Bronchial epithelial cell (primary cell): ENCODE results near the gene SPTBN1. TPM values are rescaled to one million over a fixed set of nuclear protein-coding genes. Genes with fewer than 3 reads are reported as not detected.

Source experiments
- DNase-seq: peaks from one replicate; pipeline ENCODE4 v3.0.0-alpha.2; 2010; ENCODE audit warnings: low read depth
- FAIRE-seq: peaks from 2 replicates; lab custom pipeline; 2011; peaks lifted over from hg19 to GRCh38; lab: Jason Lieb, UNC
- H3K27me3 ChIP-seq: 2 replicates; pipeline ENCODE4 v1.5.1; 2011; ENCODE audit warnings: low read length; ENCODE audit not compliant: control insufficient read depth, insufficient read depth
- H3K36me3 ChIP-seq: 2 replicates; pipeline ENCODE4 v1.5.1; 2011; ENCODE audit warnings: low read length; ENCODE audit not compliant: control insufficient read depth, insufficient read depth
- H3K4me3 ChIP-seq: 2 replicates; pipeline ENCODE4 v1.5.1; 2011; ENCODE audit warnings: mild to moderate bottlenecking, low read depth, low read length, control low read depth
- total RNA-seq: library from RNA; depleted of rRNA; stranded (reverse); fragments of >200 nt; gene quantifications from 2 replicates; pipeline ENCODE4 v1.2.1, GENCODE V29; 2014
- TF ChIP-seq, protein P1 (sequence below): IDR thresholded peaks from 2 replicates; pipeline ENCODE4 v1.5.1; 2011; ENCODE audit warnings: mild to moderate bottlenecking, moderate library complexity, low read length, control low read depth, inconsistent platforms; ENCODE audit not compliant: insufficient read depth, severe bottlenecking

SPTBN1 gene
- total RNA-seq, 1 donor from 2014 or later, result 339 TPM

DNA sequence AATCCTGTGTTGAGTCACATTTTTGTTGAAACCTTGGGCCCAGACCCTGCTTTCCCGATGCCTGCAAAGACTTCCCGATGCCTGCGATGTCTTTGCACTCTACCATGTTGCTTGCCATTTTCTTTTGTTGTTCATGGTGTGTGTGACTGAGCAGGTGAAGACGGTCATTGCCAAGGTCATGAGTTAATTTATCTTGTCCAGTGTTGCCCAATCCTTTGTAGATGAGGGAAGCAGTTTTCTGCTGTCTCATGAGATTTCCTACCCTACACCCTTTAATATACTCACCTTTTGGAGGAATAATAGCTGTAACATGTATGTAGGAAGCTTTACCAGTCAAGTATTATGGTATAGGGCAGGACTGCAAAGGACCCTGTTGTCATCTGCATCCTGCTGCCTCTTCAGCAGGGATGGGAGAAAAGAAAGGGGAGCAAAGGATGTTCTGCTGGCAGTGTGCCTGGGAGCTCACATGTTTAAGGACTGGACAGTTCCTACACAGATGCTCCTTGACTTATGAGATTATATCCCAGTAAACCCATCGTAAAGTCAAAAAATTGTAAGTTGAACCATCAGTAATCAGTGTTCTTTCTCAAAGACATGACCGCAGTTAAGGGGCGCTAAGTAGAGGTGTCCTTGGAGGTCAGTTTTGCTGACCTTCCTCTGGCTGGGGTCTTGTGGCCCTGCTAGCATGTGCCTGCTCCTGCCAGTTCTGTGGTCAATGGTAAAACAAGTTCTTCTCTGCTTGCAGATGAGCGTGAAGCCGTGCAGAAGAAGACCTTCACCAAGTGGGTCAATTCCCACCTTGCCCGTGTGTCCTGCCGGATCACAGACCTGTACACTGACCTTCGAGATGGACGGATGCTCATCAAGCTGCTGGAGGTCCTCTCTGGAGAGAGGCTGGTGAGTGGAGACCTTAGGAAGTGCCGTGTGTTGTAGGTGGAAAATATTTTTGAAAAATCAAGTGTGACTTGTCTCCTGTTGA lies 142.5 kb downstream of the SPTBN1 start:
- DNase-seq (no peak), FAIRE-seq (no peak)
- Histone ChIP-seq H3K27me3 (no peaks in the 10 kb centered on the region), H3K4me3 (no peak overlapping the region), H3K36me3 (peaks cover 7% of the 10 kb centered on the region)
- TF ChIP-seq, protein P1, sequence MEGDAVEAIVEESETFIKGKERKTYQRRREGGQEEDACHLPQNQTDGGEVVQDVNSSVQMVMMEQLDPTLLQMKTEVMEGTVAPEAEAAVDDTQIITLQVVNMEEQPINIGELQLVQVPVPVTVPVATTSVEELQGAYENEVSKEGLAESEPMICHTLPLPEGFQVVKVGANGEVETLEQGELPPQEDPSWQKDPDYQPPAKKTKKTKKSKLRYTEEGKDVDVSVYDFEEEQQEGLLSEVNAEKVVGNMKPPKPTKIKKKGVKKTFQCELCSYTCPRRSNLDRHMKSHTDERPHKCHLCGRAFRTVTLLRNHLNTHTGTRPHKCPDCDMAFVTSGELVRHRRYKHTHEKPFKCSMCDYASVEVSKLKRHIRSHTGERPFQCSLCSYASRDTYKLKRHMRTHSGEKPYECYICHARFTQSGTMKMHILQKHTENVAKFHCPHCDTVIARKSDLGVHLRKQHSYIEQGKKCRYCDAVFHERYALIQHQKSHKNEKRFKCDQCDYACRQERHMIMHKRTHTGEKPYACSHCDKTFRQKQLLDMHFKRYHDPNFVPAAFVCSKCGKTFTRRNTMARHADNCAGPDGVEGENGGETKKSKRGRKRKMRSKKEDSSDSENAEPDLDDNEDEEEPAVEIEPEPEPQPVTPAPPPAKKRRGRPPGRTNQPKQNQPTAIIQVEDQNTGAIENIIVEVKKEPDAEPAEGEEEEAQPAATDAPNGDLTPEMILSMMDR, result no peak

DNA sequence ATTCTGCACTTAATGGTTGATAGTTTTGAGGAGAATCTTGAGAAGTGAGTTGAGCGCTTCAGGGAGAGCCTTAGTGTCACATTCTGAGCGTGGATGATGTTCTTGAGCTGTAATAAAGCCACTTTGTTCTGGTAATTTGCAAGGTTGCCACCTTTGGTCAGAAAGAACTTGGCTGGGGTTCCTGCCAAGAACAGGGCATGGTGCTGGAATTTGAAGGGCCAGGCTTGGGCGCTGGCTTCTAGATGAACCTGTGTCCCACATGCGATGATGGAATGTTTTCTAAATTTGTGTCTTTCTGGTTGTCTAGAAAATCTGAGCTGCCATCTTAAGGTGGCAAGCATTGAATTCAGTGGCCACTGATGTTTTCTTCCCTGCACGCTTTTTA lies 143.2 kb downstream of the SPTBN1 start:
- TF ChIP-seq, protein P1, result no peak
- Histone ChIP-seq H3K4me3 (no peak overlapping the region), H3K27me3 (no peaks in the 10 kb centered on the region), H3K36me3 (peaks cover 7% of the 10 kb centered on the region)
- no peak for FAIRE-seq
- no peak for DNase-seq

DNA sequence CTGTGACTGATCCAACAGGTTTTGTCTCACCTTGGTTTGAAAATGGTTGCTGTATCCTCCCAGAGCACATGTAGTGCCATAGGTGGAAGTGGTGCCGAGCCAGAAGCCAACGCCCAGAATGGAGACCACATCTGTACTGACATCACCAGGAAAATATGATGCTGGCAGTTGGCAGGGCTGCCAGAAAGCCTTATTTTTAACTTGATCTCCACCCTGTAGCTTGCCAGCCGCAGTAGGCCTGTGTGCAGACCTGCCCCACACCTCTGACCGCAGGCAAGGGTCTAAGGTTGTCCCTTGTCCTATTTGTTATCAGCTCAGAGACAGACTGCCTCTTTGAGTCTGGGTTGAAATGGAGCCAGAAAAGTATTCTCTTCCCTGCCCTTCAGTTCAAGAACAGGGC lies 143.8 kb downstream of the SPTBN1 start:
- peaks cover 7% of the 10 kb centered on the region for H3K36me3 ChIP-seq
- DNase-seq (peak; percentile 93), FAIRE-seq (peak; percentile 87)
- H3K27me3 ChIP-seq, result no peaks in the 10 kb centered on the region
- H3K4me3 ChIP-seq, result no peak overlapping the region
- TF ChIP-seq, protein P1, result no peak

DNA sequence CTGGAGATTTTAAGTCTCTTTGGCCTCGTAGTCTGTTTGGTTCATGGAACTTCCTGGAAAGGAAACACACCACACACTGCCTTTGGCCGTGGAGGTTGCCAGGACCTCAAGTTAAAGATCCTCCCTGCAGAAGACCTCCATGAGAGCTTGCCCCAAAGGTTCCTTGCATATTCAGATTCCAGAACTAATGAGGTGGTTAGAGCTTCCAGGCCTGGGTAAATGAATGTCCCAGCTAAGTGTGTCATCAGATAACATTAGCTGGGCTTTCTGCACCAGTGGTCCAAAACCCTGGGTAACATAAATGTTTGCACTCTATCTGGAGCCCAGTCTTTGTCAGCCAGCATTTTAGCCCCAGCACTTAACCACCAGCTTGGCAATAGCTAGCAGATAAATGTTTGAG lies 145.2 kb downstream of the SPTBN1 start:
- DNase-seq (no peak), FAIRE-seq (no peak)
- TF ChIP-seq, protein P1, result no peak
- H3K27me3 ChIP-seq, result no peaks in the 10 kb centered on the region
- no peak overlapping the region for H3K4me3 ChIP-seq
- peaks cover 6% of the 10 kb centered on the region for H3K36me3 ChIP-seq

DNA sequence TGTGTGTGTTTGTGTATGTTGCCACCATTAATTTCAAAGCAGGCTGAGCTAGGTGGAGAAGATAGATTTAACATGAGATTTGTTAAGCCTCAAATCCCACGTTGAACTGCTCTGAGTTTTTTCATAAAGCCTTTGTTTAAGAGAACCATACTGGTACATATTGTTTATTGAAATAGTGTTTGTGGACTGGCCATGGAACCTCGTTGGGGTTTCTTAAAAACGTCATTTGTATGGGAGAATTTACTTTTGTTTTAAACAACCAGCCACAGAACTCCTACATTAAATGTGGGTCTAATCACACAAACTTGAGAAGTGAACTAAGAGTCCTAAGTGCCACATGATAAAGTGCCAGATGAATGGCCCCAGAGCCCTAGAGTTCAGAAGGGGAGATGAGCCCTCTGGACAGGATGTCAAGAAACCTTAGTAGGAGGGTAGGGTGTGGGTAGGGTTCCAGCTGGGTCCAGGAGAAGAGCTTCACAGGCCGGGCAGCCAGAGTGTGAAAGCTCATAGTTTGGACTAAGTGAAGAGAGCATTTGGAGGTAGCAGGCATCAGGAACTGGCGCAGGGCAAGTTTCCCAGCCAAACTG lies 146.7 kb downstream of the SPTBN1 start:
- TF ChIP-seq, protein P1, result no peak
- H3K4me3 ChIP-seq, result no peak overlapping the region
- no peak for DNase-seq
- no peak for FAIRE-seq
- H3K27me3 ChIP-seq, result no peaks in the 10 kb centered on the region
- H3K36me3 ChIP-seq, result peaks cover 6% of the 10 kb centered on the region
